SK-MEL-5 (cell line): ENCODE data around the gene FAS. TPM values are rescaled to one million over a fixed set of nuclear protein-coding genes. Genes with fewer than 3 reads are reported as not detected.
A peak's percentile ranks its signal among the peaks of the same experiment; 100 is the strongest.
"Not testable (repeated sequence)": the region's sequence is repeated elsewhere in the genome, so short reads cannot be mapped to it uniquely, and the experiment has no call there.

Source experiments
- DNase-seq: peaks from one replicate; pipeline ENCODE4 v3.0.0-alpha.2; 2016; ENCODE audit warnings: low read depth, low spot score
- in situ Hi-C: cut with HindIII; loops from 2 replicates; pipeline ENCODE4 v1.10.0; 2016; ENCODE audit warnings: low sequenced_read_pairs, high pct_unique_total_duplicates, low pct_unique_long_range_greater_than_20kb
- total RNA-seq: library from RNA; depleted of rRNA; stranded (reverse); fragments of >200 nt; shearing (Covaris generic); gene quantifications from 2 replicates; pipeline ENCODE4 v1.2.3, GENCODE V29; 2014

FAS gene
- total RNA-seq, 1 experiment from 2014 or later: 7.3 TPM

- in situ Hi-C loops: no loop called here
- no peak for DNase-seq
Observed at GRCh38 chr10:89007129-89007893, 16.7 kb downstream of the FAS start.

- in situ Hi-C loops, DNase-seq: not testable (repeated sequence)
Observed at GRCh38 chr10:89018700-89019346, 28.2 kb downstream of the FAS start.

- no peak for DNase-seq
- in situ Hi-C loops: no loop called here
Observed at GRCh38 chr10:89019569-89020327, 29.1 kb downstream of the FAS start.

GRCh38 chr10:89021526-89021925, 30.9 kb downstream of the FAS start:
- in situ Hi-C loops: not testable (repeated sequence)

GRCh38 chr10:89022734-89023133, 32.1 kb downstream of the FAS start:
- in situ Hi-C loops: no loop called here
- DNase-seq: no peak

More at GRCh38 chr10:89021526-89021925, 30.9 kb downstream of the FAS start:
- DNase-seq: not testable (repeated sequence)

- in situ Hi-C loops: no loop called here
- no peak for DNase-seq
Observed at GRCh38 chr10:89025453-89025852, 34.9 kb downstream of the FAS start.

GRCh38 chr10:89029181-89029580, 38.6 kb downstream of the FAS start:
- in situ Hi-C loops: no loop called here

GRCh38 chr10:89029785-89030437, 39.3 kb downstream of the FAS start:
- in situ Hi-C loops: no loop called here
- peak; percentile 74 for DNase-seq

More at GRCh38 chr10:89029181-89029580, 38.6 kb downstream of the FAS start:
- DNase-seq: no peak

- in situ Hi-C loops: no loop called here
- DNase-seq: no peak
Observed at GRCh38 chr10:89030791-89031190, 40.2 kb downstream of the FAS start.

- in situ Hi-C loops: no loop called here
- no peak for DNase-seq
Observed at GRCh38 chr10:89032141-89032891, 41.7 kb downstream of the FAS start.

- in situ Hi-C loops: no loop called here
- no peak for DNase-seq
Observed at GRCh38 chr10:89035461-89035860, 44.9 kb downstream of the FAS start.

- in situ Hi-C loops: no loop called here
- no peak for DNase-seq
Observed at GRCh38 chr10:89037096-89037495, 46.5 kb downstream of the FAS start.

GRCh38 chr10:89042562-89042961, 52.0 kb downstream of the FAS start:
- in situ Hi-C loops: no loop called here
- DNase-seq: no peak

- in situ Hi-C loops: no loop called here
- DNase-seq: no peak
Observed at GRCh38 chr10:89043052-89043451, 52.5 kb downstream of the FAS start.

- no peak for DNase-seq
- in situ Hi-C loops: no loop called here
Observed at GRCh38 chr10:89047397-89047796, 56.8 kb downstream of the FAS start.

GRCh38 chr10:89051593-89051992, 61.0 kb downstream of the FAS start:
- no peak for DNase-seq
- in situ Hi-C loops: no loop called here

- in situ Hi-C loops: no loop called here
- no peak for DNase-seq
Observed at GRCh38 chr10:89053555-89053954, 63.0 kb downstream of the FAS start.
